ENCODE results near the gene IMPACT. TPM values are rescaled to one million over a fixed set of nuclear protein-coding genes. Genes with fewer than 3 reads are reported as not detected.

IMPACT gene
- total and polyA plus RNA-seq, 11 donors = 7.9 to 37.6 (median 19.9) TPM

DNA sequence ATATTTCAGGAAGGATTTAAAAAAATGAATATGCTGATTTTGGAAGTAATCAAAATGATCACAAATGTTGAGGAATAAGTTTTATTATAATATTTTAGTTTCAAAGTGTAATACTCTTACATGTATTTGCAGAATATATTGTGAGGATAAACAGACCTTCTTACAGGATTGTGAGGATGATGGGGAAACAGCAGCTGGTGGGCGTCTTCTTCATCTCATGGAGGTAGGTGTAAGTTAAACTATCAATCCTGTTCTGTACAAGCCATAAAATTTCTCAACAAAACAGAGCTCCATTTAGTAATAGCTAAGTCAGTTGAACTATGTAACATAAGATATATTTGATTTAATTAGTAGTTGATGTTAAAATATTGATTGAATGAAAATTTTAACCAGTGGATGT, 21.5 kb downstream of the IMPACT start:
- Histone ChIP-seq H3K36me3 (peaks cover 0 to 100% (median 94%) of the 10 kb centered on the region in 9 donors), H3K27me3 (no peaks in the 10 kb centered on the region), H3K9me3 (no peaks in the 10 kb centered on the region), H3K4me1 (peaks cover 0 to 6% (median 0%) of the 10 kb centered on the region in 12 donors), H3K4me3 (no peak overlapping the region), H3K27ac (no peak overlapping the region)
- WGBS, 4 donors = 93 to 97% (median 95%) methylated on average over 1 of the region's 1 CpG
- intact Hi-C loops (cut with DNase I) = no loop called here
- DNase-seq (no peak), ATAC-seq (no peak)
- no peak for TF ChIP-seq POLR2A (IDR thresholded peaks at IDR 0.05)
- TF ChIP-seq, protein P1, sequence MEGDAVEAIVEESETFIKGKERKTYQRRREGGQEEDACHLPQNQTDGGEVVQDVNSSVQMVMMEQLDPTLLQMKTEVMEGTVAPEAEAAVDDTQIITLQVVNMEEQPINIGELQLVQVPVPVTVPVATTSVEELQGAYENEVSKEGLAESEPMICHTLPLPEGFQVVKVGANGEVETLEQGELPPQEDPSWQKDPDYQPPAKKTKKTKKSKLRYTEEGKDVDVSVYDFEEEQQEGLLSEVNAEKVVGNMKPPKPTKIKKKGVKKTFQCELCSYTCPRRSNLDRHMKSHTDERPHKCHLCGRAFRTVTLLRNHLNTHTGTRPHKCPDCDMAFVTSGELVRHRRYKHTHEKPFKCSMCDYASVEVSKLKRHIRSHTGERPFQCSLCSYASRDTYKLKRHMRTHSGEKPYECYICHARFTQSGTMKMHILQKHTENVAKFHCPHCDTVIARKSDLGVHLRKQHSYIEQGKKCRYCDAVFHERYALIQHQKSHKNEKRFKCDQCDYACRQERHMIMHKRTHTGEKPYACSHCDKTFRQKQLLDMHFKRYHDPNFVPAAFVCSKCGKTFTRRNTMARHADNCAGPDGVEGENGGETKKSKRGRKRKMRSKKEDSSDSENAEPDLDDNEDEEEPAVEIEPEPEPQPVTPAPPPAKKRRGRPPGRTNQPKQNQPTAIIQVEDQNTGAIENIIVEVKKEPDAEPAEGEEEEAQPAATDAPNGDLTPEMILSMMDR (IDR thresholded peaks at IDR 0.05) = no peak

DNA sequence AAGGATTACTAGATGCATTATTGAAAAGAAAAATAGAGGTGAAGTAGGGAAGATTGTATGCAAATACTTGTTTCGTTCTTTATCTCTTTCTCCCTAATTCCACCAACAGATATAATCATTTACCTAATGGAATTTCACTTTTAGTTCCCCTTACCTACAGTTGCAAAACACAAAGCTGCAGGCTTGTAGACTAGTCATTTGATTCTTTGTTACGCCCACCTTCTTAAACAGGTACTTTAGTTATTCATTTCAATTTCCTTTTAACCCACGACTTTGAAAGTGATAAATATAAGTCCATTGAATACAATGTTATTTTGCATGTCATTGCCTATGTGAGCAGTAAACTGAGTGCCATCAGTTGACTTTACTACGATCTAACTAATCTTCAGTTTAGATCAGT, 30.1 kb downstream of the IMPACT start:
- Histone ChIP-seq H3K27ac (no peak overlapping the region), H3K36me3 (peaks cover 0 to 23% (median 12%) of the 10 kb centered on the region in 9 donors), H3K27me3 (no peaks in the 10 kb centered on the region), H3K4me3 (no peak overlapping the region), H3K9me3 (no peaks in the 10 kb centered on the region), H3K4me1 (no peaks in the 10 kb centered on the region)
- DNase-seq (no peak), ATAC-seq (no peak)
- WGBS, 4 donors = 94 to 95% (median 95%) methylated on average over 4 of the region's 4 CpGs
- intact Hi-C loops (cut with DNase I) = no loop called here
- TF ChIP-seq POLR2A (IDR thresholded peaks at IDR 0.05) = no peak
- TF ChIP-seq, protein P1 (IDR thresholded peaks at IDR 0.05) = no peak

DNA sequence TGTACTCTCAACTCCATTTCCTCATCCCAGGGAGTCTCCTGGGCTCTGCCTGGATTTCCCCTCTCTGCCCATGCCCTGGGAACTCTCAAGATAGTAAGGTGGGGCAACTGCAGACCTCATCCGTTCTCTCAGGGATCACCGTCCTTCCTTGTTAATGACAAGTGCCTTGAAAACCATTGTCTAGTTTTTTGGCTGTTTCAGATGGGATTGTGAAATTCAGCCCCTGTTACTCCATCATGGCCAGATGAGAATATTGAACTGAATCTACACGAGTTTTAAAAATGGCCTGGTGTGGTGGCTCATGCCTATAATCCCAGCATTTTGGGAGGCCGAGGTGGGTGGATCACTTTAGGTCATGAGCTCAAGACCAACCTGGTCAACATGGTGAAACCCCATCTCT, 33.3 kb downstream of the IMPACT start:
- TF ChIP-seq POLR2A (IDR thresholded peaks at IDR 0.05) = no peak
- TF ChIP-seq, protein P1 (IDR thresholded peaks at IDR 0.05) = no peak
- ATAC-seq = no peak
- Histone ChIP-seq H3K9me3 (no peaks in the 10 kb centered on the region), H3K27me3 (no peaks in the 10 kb centered on the region), H3K36me3 (peaks cover 0 to 4% (median 0%) of the 10 kb centered on the region in 9 donors), H3K4me1 (no peaks in the 10 kb centered on the region), H3K27ac (no peak overlapping the region), H3K4me3 (no peak overlapping the region)
- no peak for DNase-seq
- WGBS, 4 donors = 85 to 93% (median 89%) methylated on average over 4 of the region's 4 CpGs
- intact Hi-C loops (cut with DNase I) = no loop called here

DNA sequence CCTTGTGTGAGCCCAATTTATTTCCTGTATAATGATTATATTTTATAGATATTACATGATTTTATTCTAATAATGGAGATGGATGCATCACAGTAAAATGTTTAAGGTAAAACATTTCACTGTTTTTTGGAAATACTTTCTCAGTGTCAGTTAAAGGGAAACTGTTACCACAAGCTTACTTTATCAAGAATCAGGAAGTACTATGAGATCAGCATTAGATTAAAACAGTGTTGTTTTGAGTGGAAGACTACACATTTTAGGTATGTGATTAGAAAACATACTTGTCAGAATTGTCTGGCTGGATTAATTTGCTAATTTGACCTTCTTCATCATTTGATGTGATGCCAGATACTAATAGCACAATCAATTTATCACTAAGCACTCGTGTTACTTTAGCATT, 33.9 kb downstream of the IMPACT start, which contains the start of gene HRH4:
Gene HRH4 (plus strand): TSS at position 250 of the 400 bp plus-strand sequence. CDS start 92 bp downstream, at position 342.
- DNase-seq = no peak
- TF ChIP-seq, protein P1 (IDR thresholded peaks at IDR 0.05) = no peak
- TF ChIP-seq POLR2A (IDR thresholded peaks at IDR 0.05) = no peak
- no peaks in the 10 kb centered on the region for H3K27me3 ChIP-seq
- H3K9me3 ChIP-seq = no peaks in the 10 kb centered on the region
- no peak within 1 kb of the TSS for H3K27ac ChIP-seq
- H3K4me3 ChIP-seq = peak within 1 kb of the TSS in 1 of 12 donors; percentile 13
- intact Hi-C loops (cut with DNase I) = no loop called here
- no peak for ATAC-seq
- peaks cover 0 to 4% (median 0%) of the 10 kb centered on the region in 9 donors for H3K36me3 ChIP-seq
- 79 to 87% (median 81%) methylated on average over 1 of the region's 1 CpG for WGBS, 4 donors
- H3K4me1 ChIP-seq = no peaks in the 10 kb centered on the region

Measured in heart left ventricle (tissue), 16 donors.